Activated T-helper 2 cell treated with anti-CD3 and anti-CD28 coated beads, Interferon-gamma antibody, Interleukin-2, Interleukin-4, amounts not matched to agents 10 μg/mL and 5 μg/mL and 100 μg/mL, durations not matched to agents 14 hours and 24 hours and 36 hours (primary cell): ENCODE data around the gene EXOSC10. TPM values are rescaled to one million over a fixed set of nuclear protein-coding genes. Genes with fewer than 3 reads are reported as not detected.
"Not testable (repeated sequence)": the region's sequence is repeated elsewhere in the genome, so short reads cannot be mapped to it uniquely, and the experiment has no call there.

Experiments used
- DNase-seq: peaks from one replicate; pipeline ENCODE4 v3.0.0; 2021; ENCODE audit warnings: low spot score
- H3K27ac Mint-ChIP-seq: one replicate; pipeline ENCODE4 v1.8.0; 2021; ENCODE audit warnings: mixed read lengths
- H3K27me3 Mint-ChIP-seq: one replicate; pipeline ENCODE4 v1.8.0; 2021; ENCODE audit warnings: low read depth, mixed read lengths
- H3K36me3 Mint-ChIP-seq: one replicate; pipeline ENCODE4 v1.8.0; 2021; ENCODE audit warnings: low read depth, mixed read lengths
- H3K4me1 Mint-ChIP-seq: one replicate; pipeline ENCODE4 v1.8.0; 2021; ENCODE audit warnings: low read depth, mixed read lengths
- H3K4me3 Mint-ChIP-seq: one replicate; pipeline ENCODE4 v1.8.0; 2021; ENCODE audit warnings: low read depth, mild to moderate bottlenecking, moderate library complexity, mixed read lengths
- H3K9me3 Mint-ChIP-seq: one replicate; pipeline ENCODE4 v1.8.0; 2021; ENCODE audit warnings: mixed read lengths
- intact Hi-C: fragments of 100-400 bp; cut with micrococcal nuclease; formaldehyde crosslinking; loops from one replicate; pipeline ENCODE4 v1.15.1; 2023
- total RNA-seq: library from RNA; stranded (reverse); gene quantifications from 2 replicates; pipeline ENCODE4 v1.2.3, GENCODE V29; 2022

The EXOSC10 gene
- total RNA-seq, 1 donor from 2014 or later = 102 TPM

DNA sequence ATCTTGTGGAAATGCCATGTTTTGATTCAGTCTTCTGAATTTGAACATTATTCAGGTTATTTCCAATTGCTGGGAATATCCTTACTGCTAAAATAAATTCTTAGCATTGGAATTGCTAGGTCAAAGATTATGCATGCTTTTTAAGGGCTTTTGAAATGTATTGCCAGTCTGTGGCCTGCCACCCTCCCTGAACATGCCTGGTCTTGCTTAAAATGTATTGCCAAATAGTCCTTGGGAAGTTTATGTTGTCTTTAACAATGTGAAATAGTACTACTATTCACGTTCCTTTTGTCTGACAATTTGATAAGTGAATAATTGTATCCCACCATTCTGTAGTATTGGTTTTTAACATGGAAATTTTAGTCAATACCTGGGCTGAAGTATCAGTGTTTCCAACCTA, 73.6 kb downstream of the EXOSC10 start:
- intact Hi-C loops = no loop called here
- no peak for DNase-seq
- no peak overlapping the region for H3K27ac Mint-ChIP-seq
- H3K9me3 Mint-ChIP-seq = no peaks in the 10 kb centered on the region
- peaks cover 71% of the 10 kb centered on the region for H3K36me3 Mint-ChIP-seq
- H3K27me3 Mint-ChIP-seq = no peaks in the 10 kb centered on the region
- no peak overlapping the region for H3K4me3 Mint-ChIP-seq
- H3K4me1 Mint-ChIP-seq = peaks cover 10% of the 10 kb centered on the region

GRCh38 chr1:11025618-11026017, 74.1 kb downstream of the EXOSC10 start:
- no peak overlapping the region for H3K27ac Mint-ChIP-seq
- no peak for DNase-seq
- intact Hi-C loops = no loop called here
- no peaks in the 10 kb centered on the region for H3K27me3 Mint-ChIP-seq
- H3K9me3 Mint-ChIP-seq = no peaks in the 10 kb centered on the region
- H3K4me1 Mint-ChIP-seq = peaks cover 10% of the 10 kb centered on the region
- H3K36me3 Mint-ChIP-seq = peaks cover 74% of the 10 kb centered on the region
- no peak overlapping the region for H3K4me3 Mint-ChIP-seq

DNA sequence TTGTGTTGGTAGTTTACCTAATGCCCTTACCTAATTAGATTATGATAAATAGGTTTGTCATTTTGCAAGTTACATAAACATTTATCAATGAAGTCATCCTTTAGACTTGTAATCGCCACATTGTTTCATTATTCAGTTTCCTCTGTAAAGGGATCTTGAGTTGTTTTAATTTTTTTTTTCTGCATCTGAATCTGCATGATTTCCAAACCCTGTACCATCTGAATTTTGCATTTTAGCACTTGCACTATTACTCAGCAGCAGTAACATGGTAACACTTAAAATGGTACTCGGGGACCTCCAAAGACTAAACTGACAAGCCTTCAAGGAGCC, 74.8 kb downstream of the EXOSC10 start:
- Mint-ChIP-seq H3K4me1 (peaks cover 10% of the 10 kb centered on the region), H3K27ac (no peak overlapping the region), H3K36me3 (peaks cover 76% of the 10 kb centered on the region), H3K9me3 (no peaks in the 10 kb centered on the region), H3K27me3 (no peaks in the 10 kb centered on the region), H3K4me3 (no peak overlapping the region)
- no peak for DNase-seq
- intact Hi-C loops = no loop called here

DNA sequence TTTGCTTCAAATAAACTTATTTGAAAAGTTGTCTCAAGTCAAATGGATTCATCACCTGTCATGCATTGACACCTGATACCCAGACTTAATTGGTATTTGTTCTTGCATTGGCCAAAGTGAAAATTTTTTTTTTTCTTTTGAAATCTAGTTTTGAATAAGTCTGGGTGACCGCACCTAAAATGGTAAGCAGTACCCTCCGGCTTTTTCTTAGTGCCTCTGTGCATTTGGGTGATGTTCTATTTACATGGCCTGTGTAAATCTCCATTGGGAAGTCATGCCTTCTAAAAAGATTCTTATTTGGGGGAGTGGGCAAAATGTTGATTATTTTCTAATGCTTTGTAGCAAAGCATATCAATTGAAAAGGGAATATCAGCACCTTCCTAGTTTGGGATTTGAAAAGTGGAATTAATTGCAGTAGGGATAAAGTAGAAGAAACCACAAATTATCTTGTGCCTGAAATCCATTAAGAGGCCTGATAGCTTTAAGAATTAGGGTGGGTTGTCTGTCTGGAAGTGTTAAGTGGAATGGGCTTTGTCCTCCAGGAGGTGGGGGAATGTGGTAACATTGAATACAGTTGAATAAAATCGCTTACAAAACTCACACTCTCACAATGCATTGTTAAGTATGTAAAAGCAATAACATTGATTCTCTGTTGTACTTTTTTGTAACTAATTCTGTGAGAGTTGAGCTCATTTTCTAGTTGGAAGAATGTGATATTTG, 75.4 kb downstream of the EXOSC10 start:
- no peaks in the 10 kb centered on the region for H3K9me3 Mint-ChIP-seq

GRCh38 chr1:11023201-11023600, 76.5 kb downstream of the EXOSC10 start:
- H3K9me3 Mint-ChIP-seq = no peaks in the 10 kb centered on the region
- peaks cover 12% of the 10 kb centered on the region for H3K4me1 Mint-ChIP-seq
- intact Hi-C loops = no loop called here
- DNase-seq = no peak
- no peaks in the 10 kb centered on the region for H3K27me3 Mint-ChIP-seq
- H3K4me3 Mint-ChIP-seq = no peak overlapping the region
- no peak overlapping the region for H3K27ac Mint-ChIP-seq
- H3K36me3 Mint-ChIP-seq = peaks cover 90% of the 10 kb centered on the region

More for the DNA sequence above, 75.4 kb downstream of the EXOSC10 start:
- intact Hi-C loops = no loop called here
- DNase-seq = no peak
- Mint-ChIP-seq H3K27me3 (no peaks in the 10 kb centered on the region), H3K4me3 (no peak overlapping the region), H3K4me1 (peaks cover 10% of the 10 kb centered on the region), H3K36me3 (peaks cover 80% of the 10 kb centered on the region), H3K27ac (no peak overlapping the region)

GRCh38 chr1:11019971-11020370, 79.7 kb downstream of the EXOSC10 start:
- no peaks in the 10 kb centered on the region for H3K9me3 Mint-ChIP-seq
- no peaks in the 10 kb centered on the region for H3K27me3 Mint-ChIP-seq
- H3K4me3 Mint-ChIP-seq = no peak overlapping the region
- peaks cover 85% of the 10 kb centered on the region for H3K36me3 Mint-ChIP-seq
- DNase-seq = no peak
- peaks cover 17% of the 10 kb centered on the region for H3K4me1 Mint-ChIP-seq
- H3K27ac Mint-ChIP-seq = no peak overlapping the region
- intact Hi-C loops = loop anchor here (10.0 kb wide), 1 partner anchor 45 kb away; the partner anchor contains the start of gene SRM

GRCh38 chr1:11019358-11019757, 80.3 kb downstream of the EXOSC10 start:
- DNase-seq, H3K4me3 Mint-ChIP-seq, H3K27me3 Mint-ChIP-seq, H3K9me3 Mint-ChIP-seq, H3K27ac Mint-ChIP-seq: not testable (repeated sequence)
- peaks cover 21% of the 10 kb centered on the region for H3K4me1 Mint-ChIP-seq
- intact Hi-C loops = loop anchor here (10.0 kb wide), 1 partner anchor 45 kb away; the partner anchor contains the start of gene SRM
- peaks cover 85% of the 10 kb centered on the region for H3K36me3 Mint-ChIP-seq

Other genes starting within 250 kb of the EXOSC10 start
- gene TARDBP, start 87.2 kb downstream of the EXOSC10 start, total RNA-seq = 190 and 202 TPM in 2 replicates
- 0.18 TPM in 1 of 2 replicates, not detected in the other for gene MASP2, start 52.6 kb downstream of the EXOSC10 start, total RNA-seq
- 230 and 233 TPM in 2 replicates for gene SRM, start 39.9 kb downstream of the EXOSC10 start, total RNA-seq
- not detected in 2 replicates for gene ANGPTL7, start 89.5 kb upstream of the EXOSC10 start, total RNA-seq
- gene MTOR, start 162.7 kb upstream of the EXOSC10 start, total RNA-seq = 43.3 and 44.5 TPM in 2 replicates
- gene UBIAD1, start 173.3 kb upstream of the EXOSC10 start, total RNA-seq = 22.7 and 25.1 TPM in 2 replicates